Adrenal gland (tissue), 5 donors: ENCODE data around the gene SDCCAG8.

ENCODE experiments used
- POLR2A ChIP-seq, 2 donors: fragments of 450-650 bp; IDR thresholded peaks; one replicate each; pipeline ENCODE4 v1.6.1; 2017; ENCODE audit warnings: antibody characterized with exemption in 2 of 2, mild to moderate bottlenecking in 2 of 2, moderate library complexity in 1 of 2
- TF ChIP-seq, protein P1 (sequence below), 6 experiments: fragments of 450-650 bp in 4 of 6; fragments of 200-600 bp in 2 of 6; sonication (generic) in 1 of 6; IDR thresholded peaks; 1 replicate in 5 of 6; 2 replicates in 1 of 6; pipeline versions ENCODE4 v1.5.1 to v1.8.0; 2016 to 2021; ENCODE audit warnings: antibody characterized with exemption in 6 of 6, mild to moderate bottlenecking in 2 of 6, moderate library complexity in 1 of 6
- donor health status: DM: no; HTN: no; CAD: no.

DNA sequence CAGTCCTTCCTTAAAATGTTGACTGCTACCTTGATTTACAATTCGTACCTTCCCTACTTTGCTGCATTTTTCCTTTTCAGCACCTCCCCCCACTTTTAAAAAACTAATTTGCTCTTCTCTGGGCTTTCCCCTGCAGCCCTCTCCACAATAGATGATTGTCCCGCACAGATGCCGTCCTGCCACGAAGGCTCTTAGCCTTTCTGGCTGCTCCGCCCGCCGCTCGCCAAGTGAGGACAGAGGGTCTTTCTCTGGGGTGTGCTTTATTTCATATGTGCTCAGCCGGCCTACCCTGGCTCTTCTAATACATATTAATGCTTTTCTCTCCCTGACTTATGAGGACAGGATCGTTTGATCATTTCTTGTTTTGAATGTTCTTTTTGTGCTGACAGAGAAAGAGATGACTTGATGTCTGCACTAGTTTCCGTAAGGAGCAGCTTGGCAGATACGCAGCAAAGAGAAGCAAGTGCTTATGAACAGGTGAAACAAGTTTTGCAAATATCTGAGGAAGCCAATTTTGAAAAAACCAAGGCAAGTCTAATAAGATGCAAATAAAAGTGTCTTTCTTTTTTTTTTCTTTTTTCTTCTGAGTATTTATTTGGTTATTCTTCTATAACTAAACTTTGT is 60.6 kb downstream of the SDCCAG8 start:
- TF ChIP-seq, protein P1, sequence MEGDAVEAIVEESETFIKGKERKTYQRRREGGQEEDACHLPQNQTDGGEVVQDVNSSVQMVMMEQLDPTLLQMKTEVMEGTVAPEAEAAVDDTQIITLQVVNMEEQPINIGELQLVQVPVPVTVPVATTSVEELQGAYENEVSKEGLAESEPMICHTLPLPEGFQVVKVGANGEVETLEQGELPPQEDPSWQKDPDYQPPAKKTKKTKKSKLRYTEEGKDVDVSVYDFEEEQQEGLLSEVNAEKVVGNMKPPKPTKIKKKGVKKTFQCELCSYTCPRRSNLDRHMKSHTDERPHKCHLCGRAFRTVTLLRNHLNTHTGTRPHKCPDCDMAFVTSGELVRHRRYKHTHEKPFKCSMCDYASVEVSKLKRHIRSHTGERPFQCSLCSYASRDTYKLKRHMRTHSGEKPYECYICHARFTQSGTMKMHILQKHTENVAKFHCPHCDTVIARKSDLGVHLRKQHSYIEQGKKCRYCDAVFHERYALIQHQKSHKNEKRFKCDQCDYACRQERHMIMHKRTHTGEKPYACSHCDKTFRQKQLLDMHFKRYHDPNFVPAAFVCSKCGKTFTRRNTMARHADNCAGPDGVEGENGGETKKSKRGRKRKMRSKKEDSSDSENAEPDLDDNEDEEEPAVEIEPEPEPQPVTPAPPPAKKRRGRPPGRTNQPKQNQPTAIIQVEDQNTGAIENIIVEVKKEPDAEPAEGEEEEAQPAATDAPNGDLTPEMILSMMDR (IDR thresholded peaks at IDR 0.05): no peak
- TF ChIP-seq POLR2A (IDR thresholded peaks at IDR 0.05): no peak
